ENCODE data around the gene SLC66A2. TPM values are rescaled to one million over a fixed set of nuclear protein-coding genes. Genes with fewer than 3 reads are reported as not detected.

SLC66A2 gene
- total and polyA plus RNA-seq, 2 of the 13 experiments (the other 11 are each of a cell fraction or from before 2014, with no cell fraction given), result 33.5 to 41.9 TPM

DNA sequence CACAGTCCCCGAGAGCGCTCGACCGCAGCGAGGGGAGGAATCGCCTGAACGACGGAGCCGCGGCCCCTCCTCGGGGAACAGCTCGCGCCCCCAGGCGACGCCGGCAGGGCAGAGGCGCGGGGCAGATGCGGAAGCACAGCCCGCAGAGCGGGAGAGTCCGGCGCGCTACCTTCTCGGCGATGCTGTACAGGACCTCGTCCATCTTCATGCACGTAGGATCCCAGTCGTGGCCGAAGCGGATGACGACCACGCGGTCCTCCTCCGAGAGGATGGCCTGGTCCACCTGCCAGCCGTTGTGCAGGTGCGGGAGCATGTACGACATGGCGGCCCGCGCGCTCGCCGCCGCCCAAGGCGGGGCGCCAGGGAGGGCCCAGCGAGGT is 36.6 kb upstream of the SLC66A2 start (continued):
- no peak for TF ChIP-seq TAF15 (IDR thresholded peaks at IDR 0.05; ENCODE audit: low read depth, low read length, poor library complexity, severe bottlenecking)
- no peak for TF ChIP-seq FOXP1 (IDR thresholded peaks at IDR 0.05)
- TF ChIP-seq FOXP1 (CRISPR knock-in tag; IDR thresholded peaks at IDR 0.05), result no peak
- TF ChIP-seq ZMYM4 (CRISPR knock-in tag; IDR thresholded peaks at IDR 0.05), result 0 out of 2 replicates have a peak, but pooled peaks have one; percentile 39
- no peak for TF ChIP-seq SMAD1 (CRISPR knock-in tag; IDR thresholded peaks at IDR 0.05; ENCODE audit: borderline replicate concordance, low read depth)
- 0 out of 2 replicates have a peak, but pooled peaks have one; percentile 13 for TF ChIP-seq CC2D1A (CRISPR knock-in tag; IDR thresholded peaks at IDR 0.05)
- TF ChIP-seq, protein P1, sequence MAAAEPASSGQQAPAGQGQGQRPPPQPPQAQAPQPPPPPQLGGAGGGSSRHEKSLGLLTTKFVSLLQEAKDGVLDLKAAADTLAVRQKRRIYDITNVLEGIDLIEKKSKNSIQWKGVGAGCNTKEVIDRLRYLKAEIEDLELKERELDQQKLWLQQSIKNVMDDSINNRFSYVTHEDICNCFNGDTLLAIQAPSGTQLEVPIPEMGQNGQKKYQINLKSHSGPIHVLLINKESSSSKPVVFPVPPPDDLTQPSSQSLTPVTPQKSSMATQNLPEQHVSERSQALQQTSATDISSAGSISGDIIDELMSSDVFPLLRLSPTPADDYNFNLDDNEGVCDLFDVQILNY (CRISPR knock-in tag; conservative IDR thresholded peaks at IDR 0.05), result no peak
- TF ChIP-seq, protein P2, sequence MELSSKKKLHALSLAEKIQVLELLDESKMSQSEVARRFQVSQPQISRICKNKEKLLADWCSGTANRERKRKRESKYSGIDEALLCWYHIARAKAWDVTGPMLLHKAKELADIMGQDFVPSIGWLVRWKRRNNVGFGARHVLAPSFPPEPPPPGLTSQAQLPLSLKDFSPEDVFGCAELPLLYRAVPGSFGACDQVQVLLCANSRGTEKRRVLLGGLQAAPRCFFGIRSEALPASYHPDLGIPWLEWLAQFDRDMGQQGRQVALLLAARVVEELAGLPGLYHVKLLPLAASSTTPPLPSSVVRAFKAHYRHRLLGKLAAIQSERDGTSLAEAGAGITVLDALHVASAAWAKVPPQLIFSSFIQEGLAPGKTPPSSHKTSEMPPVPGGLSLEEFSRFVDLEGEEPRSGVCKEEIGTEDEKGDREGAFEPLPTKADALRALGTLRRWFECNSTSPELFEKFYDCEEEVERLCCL (CRISPR knock-in tag; IDR thresholded peaks at IDR 0.05; ENCODE audit: borderline replicate concordance), result no peak
- no peak for TF ChIP-seq TBX3 (IDR thresholded peaks at IDR 0.05; ENCODE audit: borderline replicate concordance)
- TF ChIP-seq, protein P3, sequence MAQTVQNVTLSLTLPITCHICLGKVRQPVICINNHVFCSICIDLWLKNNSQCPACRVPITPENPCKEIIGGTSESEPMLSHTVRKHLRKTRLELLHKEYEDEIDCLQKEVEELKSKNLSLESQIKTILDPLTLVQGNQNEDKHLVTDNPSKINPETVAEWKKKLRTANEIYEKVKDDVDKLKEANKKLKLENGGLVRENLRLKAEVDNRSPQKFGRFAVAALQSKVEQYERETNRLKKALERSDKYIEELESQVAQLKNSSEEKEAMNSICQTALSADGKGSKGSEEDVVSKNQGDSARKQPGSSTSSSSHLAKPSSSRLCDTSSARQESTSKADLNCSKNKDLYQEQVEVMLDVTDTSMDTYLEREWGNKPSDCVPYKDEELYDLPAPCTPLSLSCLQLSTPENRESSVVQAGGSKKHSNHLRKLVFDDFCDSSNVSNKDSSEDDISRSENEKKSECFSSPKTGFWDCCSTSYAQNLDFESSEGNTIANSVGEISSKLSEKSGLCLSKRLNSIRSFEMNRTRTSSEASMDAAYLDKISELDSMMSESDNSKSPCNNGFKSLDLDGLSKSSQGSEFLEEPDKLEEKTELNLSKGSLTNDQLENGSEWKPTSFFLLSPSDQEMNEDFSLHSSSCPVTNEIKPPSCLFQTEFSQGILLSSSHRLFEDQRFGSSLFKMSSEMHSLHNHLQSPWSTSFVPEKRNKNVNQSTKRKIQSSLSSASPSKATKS (CRISPR knock-in tag; IDR thresholded peaks at IDR 0.05), result peak; percentile 32; the same call in 1 of the 2 replicates
- TF ChIP-seq ARID2 (CRISPR knock-in tag; IDR thresholded peaks at IDR 0.05; ENCODE audit: borderline replicate concordance), result peak; percentile 85; the same call in 1 of the 2 replicates
- 0 out of 2 replicates have a peak, but pooled peaks have one; percentile 24 for TF ChIP-seq ESRRA (CRISPR knock-in tag; IDR thresholded peaks at IDR 0.05; ENCODE audit: low read depth)
- no peak for TF ChIP-seq THAP11 (CRISPR knock-in tag; IDR thresholded peaks at IDR 0.05)
- TF ChIP-seq MTA3 (CRISPR knock-in tag; IDR thresholded peaks at IDR 0.05), result no peak
- TF ChIP-seq, protein P4, sequence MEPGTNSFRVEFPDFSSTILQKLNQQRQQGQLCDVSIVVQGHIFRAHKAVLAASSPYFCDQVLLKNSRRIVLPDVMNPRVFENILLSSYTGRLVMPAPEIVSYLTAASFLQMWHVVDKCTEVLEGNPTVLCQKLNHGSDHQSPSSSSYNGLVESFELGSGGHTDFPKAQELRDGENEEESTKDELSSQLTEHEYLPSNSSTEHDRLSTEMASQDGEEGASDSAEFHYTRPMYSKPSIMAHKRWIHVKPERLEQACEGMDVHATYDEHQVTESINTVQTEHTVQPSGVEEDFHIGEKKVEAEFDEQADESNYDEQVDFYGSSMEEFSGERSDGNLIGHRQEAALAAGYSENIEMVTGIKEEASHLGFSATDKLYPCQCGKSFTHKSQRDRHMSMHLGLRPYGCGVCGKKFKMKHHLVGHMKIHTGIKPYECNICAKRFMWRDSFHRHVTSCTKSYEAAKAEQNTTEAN (CRISPR knock-in tag; conservative IDR thresholded peaks at IDR 0.05), result peak; percentile 61
- TF ChIP-seq, protein P5, sequence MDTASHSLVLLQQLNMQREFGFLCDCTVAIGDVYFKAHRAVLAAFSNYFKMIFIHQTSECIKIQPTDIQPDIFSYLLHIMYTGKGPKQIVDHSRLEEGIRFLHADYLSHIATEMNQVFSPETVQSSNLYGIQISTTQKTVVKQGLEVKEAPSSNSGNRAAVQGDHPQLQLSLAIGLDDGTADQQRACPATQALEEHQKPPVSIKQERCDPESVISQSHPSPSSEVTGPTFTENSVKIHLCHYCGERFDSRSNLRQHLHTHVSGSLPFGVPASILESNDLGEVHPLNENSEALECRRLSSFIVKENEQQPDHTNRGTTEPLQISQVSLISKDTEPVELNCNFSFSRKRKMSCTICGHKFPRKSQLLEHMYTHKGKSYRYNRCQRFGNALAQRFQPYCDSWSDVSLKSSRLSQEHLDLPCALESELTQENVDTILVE (CRISPR knock-in tag; IDR thresholded peaks at IDR 0.05), result no peak
- no peak for TF ChIP-seq ZBTB8A (CRISPR knock-in tag; IDR thresholded peaks at IDR 0.05; ENCODE audit: borderline replicate concordance, low read depth)
- TF ChIP-seq, protein P6, sequence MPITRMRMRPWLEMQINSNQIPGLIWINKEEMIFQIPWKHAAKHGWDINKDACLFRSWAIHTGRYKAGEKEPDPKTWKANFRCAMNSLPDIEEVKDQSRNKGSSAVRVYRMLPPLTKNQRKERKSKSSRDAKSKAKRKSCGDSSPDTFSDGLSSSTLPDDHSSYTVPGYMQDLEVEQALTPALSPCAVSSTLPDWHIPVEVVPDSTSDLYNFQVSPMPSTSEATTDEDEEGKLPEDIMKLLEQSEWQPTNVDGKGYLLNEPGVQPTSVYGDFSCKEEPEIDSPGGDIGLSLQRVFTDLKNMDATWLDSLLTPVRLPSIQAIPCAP (CRISPR knock-in tag; IDR thresholded peaks at IDR 0.05; ENCODE audit: low read depth), result no peak
- TF ChIP-seq ZNF34 (CRISPR knock-in tag; IDR thresholded peaks at IDR 0.05; ENCODE audit: borderline replicate concordance), result 0 out of 2 replicates have a peak, but pooled peaks have one; percentile 22
- no peak for TF ChIP-seq ZNF317 (CRISPR knock-in tag; IDR thresholded peaks at IDR 0.05)
- peak; percentile 4; the same call in 1 of the 2 replicates for TF ChIP-seq ZNF678 (CRISPR knock-in tag; IDR thresholded peaks at IDR 0.05)
- no peak for TF ChIP-seq ZNF530 (CRISPR knock-in tag; IDR thresholded peaks at IDR 0.05; ENCODE audit: low read depth)
- TF ChIP-seq ELF4 (CRISPR knock-in tag; IDR thresholded peaks at IDR 0.05; ENCODE audit: borderline replicate concordance), result no peak
- TF ChIP-seq ZNF136 (CRISPR knock-in tag; IDR thresholded peaks at IDR 0.05; ENCODE audit: low read depth), result no peak
